Tibial artery (tissue), 4 donors: ENCODE results near the gene GAL3ST3.

ENCODE experiments used
- DNase-seq, 2 donors: peaks; one replicate each; pipeline ENCODE4 v3.0.0-alpha.2; 2019
- H3K27ac ChIP-seq, 2 donors: fragments of 200-600 bp; sonication (generic) in 1 of 2; 1 replicate in 1 of 2; 2 replicates in 1 of 2; pipeline ENCODE4 v1.5.1; 2018 to 2019; ENCODE audit warnings: mild to moderate bottlenecking in 1 of 2
- H3K27me3 ChIP-seq, 2 donors: fragments of 200-600 bp; sonication (generic) in 1 of 2; one replicate each; pipeline versions ENCODE4 v1.5.1 to v1.6.0; 2016 to 2019
- H3K36me3 ChIP-seq, 3 donors: fragments of 200-600 bp; sonication (generic) in 2 of 3; one replicate each; pipeline ENCODE4 v1.5.1; 2016 to 2019; ENCODE audit warnings: mild to moderate bottlenecking in 2 of 3
- H3K4me1 ChIP-seq, 4 donors: fragments of 200-600 bp; sonication (generic) in 2 of 4; 1 replicate in 3 of 4; 2 replicates in 1 of 4; pipeline ENCODE4 v1.5.1; 2016 to 2019
- H3K4me3 ChIP-seq, 2 donors: fragments of 200-600 bp; sonication (generic) in 1 of 2; 1 replicate in 1 of 2; 2 replicates in 1 of 2; pipeline ENCODE4 v1.5.1; 2018 to 2019; ENCODE audit warnings: mild to moderate bottlenecking in 2 of 2
- H3K9me3 ChIP-seq, 3 donors: fragments of 200-600 bp; sonication (generic) in 1 of 3; one replicate each; pipeline ENCODE4 v1.5.1; 2016 to 2019
- intact Hi-C: fragments of 100-400 bp; cut with DNase I; formaldehyde crosslinking; loops from one replicate; pipeline ENCODE4 v1.15.0; 2023; ENCODE audit warnings: low total_unique reads
- TF ChIP-seq, protein P1 (sequence below), 2 experiments: fragments of 200-600 bp in 1 of 2; fragments of 450-650 bp in 1 of 2; IDR thresholded peaks; one replicate each; pipeline ENCODE4 v1.5.1; 2017 to 2019; ENCODE audit warnings: antibody characterized with exemption in 2 of 2, mild to moderate bottlenecking in 1 of 2, moderate library complexity in 1 of 2

GAL3ST3 gene

DNA sequence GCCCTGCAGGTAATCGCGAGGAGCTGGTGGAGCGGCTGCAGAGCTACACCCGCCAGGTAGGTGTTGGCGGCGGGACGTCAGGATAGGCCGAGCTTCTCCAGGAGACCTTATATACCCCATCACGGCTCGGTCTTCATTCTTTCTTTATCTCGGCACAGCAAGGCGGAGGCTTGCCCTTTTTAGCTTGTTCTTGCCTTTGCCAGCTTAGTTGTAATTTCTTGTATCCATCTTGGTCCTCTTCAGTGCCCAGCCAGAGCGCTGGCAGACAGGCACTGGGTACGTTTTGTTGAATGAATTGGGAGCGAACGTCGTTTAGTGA lies 3.7 kb upstream of the GAL3ST3 start:
- DNase-seq: no peak
- intact Hi-C loops: no loop called here
- Histone ChIP-seq H3K9me3 (no peaks in the 10 kb centered on the region), H3K27ac (peak overlapping the region; percentile 83 to 89), H3K4me3 (peak overlapping the region; percentile 78 to 86), H3K4me1 (peaks cover 0 to 45% (median 31%) of the 10 kb centered on the region in 4 donors), H3K36me3 (peaks cover 30 to 37% (median 34%) of the 10 kb centered on the region in 3 donors), H3K27me3 (peaks cover 0 to 11% of the 10 kb centered on the region in 2 donors)
- TF ChIP-seq, protein P1, sequence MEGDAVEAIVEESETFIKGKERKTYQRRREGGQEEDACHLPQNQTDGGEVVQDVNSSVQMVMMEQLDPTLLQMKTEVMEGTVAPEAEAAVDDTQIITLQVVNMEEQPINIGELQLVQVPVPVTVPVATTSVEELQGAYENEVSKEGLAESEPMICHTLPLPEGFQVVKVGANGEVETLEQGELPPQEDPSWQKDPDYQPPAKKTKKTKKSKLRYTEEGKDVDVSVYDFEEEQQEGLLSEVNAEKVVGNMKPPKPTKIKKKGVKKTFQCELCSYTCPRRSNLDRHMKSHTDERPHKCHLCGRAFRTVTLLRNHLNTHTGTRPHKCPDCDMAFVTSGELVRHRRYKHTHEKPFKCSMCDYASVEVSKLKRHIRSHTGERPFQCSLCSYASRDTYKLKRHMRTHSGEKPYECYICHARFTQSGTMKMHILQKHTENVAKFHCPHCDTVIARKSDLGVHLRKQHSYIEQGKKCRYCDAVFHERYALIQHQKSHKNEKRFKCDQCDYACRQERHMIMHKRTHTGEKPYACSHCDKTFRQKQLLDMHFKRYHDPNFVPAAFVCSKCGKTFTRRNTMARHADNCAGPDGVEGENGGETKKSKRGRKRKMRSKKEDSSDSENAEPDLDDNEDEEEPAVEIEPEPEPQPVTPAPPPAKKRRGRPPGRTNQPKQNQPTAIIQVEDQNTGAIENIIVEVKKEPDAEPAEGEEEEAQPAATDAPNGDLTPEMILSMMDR (IDR thresholded peaks at IDR 0.05): no peak

DNA sequence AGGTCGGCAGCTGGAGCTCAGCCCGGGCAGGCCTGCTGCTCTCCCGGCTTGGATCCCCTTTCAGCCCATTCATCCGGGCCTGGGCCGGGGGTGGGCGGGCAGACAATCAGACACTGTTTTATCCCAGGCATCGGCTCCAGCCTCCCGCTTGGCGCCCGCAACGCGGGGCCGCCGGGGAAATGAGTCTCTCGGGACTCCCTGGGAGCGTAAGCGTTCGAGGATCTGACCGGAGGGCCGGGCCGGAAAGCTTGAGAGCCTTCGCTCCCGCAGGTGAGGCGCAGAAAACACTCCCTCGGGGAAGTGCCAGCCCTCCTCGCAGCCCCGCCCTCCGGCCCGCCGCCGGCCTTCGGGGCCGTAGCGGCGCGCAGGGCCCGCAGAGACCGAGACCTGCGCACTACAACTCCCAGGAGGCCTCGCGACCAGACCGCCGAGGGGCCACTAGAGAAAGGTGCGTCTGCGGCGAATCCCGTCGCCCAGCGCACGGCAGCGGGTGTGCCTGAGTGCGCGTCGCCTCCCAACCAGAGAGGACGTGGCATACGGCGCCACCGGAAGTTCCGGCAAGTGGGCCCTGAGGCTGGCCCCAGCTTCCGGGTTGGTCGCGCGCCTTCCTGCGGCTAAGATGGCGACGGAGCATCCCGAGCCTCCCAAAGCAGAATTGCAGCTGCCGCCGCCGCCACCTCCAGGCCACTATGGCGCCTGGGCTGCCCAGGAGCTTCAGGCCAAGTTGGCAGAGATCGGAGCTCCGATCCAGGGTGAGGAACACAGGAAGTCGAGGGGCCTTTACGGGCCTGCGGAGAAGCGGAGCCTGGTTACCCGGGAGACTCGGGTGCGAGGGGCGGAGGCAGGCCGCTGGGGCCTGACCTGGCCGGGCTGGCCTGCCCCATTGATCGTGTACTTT lies 3.1 kb upstream of the GAL3ST3 start, which contains the start of gene SF3B2:
Gene SF3B2, plus strand, starts transcription at position 599 of the 898 bp plus-strand sequence. Its CDS starts 21 bp downstream, at position 620.
- Histone ChIP-seq H3K27me3 (peaks cover 0 to 11% of the 10 kb centered on the region in 2 donors), H3K4me3 (peak within 1 kb of the TSS; percentile 78 to 86), H3K4me1 (peaks cover 0 to 46% (median 31%) of the 10 kb centered on the region in 4 donors), H3K9me3 (no peaks in the 10 kb centered on the region), H3K27ac (peak within 1 kb of the TSS; percentile 83 to 89), H3K36me3 (peaks cover 24 to 31% (median 28%) of the 10 kb centered on the region in 3 donors)
- TF ChIP-seq, protein P1 (IDR thresholded peaks at IDR 0.05): peak in 1 of 2 experiments; percentile 17
- intact Hi-C loops: no loop called here
- DNase-seq: peak; percentile 97 to 99

DNA sequence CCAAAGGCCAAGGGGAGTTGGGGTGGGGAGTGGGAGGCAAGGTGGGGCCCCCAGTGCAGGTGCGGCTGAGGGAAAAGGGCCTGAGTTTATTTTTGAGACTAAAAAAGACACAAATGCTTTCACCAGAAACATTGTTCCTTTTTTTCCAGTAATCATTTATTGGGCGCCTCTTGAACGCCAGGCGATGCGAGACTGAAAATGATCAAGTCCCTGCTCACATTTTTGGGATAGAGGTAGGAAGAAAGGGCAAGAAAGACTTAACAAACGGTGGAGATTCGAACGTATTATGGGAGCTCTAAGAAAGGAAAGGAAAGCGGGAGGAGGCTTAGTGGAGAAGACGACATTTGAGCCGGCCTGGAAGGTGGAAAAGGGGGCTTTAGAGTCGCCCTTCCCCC lies 2.4 kb upstream of the GAL3ST3 start:
- TF ChIP-seq, protein P1 (IDR thresholded peaks at IDR 0.05): no peak
- Histone ChIP-seq H3K4me1 (peaks cover 0 to 46% (median 31%) of the 10 kb centered on the region in 4 donors), H3K27ac (peak overlapping the region; percentile 83 to 89), H3K9me3 (no peaks in the 10 kb centered on the region), H3K27me3 (peaks cover 0 to 11% of the 10 kb centered on the region in 2 donors), H3K4me3 (peak overlapping the region; percentile 78 to 86), H3K36me3 (peaks cover 18 to 25% (median 22%) of the 10 kb centered on the region in 3 donors)
- no peak for DNase-seq
- intact Hi-C loops: no loop called here

DNA sequence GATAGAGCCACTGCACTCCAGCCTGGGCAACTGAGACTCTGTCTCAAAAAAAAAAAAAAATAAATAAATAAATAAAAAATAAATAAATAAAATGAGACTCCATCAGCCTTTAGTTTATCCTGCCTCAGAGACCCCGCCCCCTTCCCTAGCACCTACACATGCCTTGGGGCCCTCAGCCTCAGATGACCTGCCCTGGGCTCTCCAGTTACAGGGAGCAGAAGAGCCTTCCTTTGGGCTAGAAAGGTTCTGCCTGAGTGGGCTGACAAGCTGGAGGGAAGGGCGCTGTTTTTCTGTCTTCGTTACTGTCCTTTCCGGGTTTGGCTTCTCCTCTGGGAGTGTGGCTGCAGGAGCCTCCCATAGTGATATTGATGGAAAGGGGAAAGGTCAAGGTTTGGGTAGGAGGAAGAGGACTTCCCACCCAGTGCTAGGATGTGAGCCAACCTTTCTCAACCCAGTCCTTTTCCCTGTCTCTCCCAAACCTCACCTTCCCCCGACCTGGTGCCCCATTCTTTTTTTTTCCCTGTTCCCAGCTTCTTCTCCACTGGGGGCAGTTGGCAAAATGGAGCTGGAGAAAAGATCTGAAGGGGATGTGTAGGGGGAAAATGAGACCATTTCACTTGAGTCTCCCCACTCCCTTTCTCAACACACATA lies 1.7 kb upstream of the GAL3ST3 start:
- TF ChIP-seq, protein P1 (IDR thresholded peaks at IDR 0.05): no peak
- H3K4me1 ChIP-seq: peaks cover 0 to 46% (median 31%) of the 10 kb centered on the region in 4 donors
- intact Hi-C loops: no loop called here
- peaks cover 13 to 18% (median 17%) of the 10 kb centered on the region in 3 donors for H3K36me3 ChIP-seq
- H3K9me3 ChIP-seq: no peaks in the 10 kb centered on the region
- no peak for DNase-seq
- peaks cover 0 to 11% of the 10 kb centered on the region in 2 donors for H3K27me3 ChIP-seq
- no peak overlapping the region for H3K4me3 ChIP-seq
- H3K27ac ChIP-seq: peak overlapping the region in 1 of 2 donors; percentile 89

DNA sequence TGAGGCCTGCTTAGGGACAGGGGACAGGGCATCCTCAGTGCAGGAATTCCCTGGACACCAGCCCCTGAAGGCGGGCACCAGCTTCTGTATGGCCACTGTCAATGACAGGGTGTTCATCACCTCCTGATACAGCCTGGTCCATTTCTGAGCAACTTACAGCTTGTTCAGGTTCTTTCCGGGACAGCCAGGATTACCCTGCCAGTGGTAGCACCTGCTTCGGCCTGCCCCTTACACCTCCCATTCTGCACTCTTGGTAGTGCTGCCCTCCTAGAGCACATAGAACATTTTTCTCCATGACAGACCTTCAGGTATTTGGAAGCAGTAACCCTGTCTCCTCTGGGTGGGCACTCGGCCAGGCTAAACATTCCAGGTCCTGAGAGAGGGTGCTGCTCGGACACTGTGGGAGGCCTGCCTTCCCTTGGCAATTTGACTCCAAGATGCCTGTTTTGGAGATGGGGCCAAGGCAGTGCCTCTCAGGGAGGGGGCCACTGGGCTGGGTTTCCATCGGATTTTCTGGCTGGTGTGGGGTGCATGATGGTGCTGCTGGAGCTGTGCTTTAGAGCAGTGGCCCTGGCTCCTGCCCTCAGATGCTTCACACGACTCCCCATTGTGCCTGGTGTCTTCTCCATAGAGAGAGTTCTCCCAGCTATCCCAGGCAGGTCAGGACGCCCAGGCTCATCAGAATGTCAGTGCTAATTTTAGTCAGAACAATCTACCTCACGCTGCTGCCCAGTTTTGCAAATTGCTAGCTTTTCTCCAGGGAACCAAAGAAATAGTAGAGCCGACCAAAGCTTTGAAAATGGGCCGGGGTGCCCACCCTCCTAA lies 1.2 kb downstream of the GAL3ST3 start:
- Histone ChIP-seq H3K4me1 (peaks cover 0 to 34% (median 27%) of the 10 kb centered on the region in 4 donors), H3K27me3 (peaks cover 0 to 11% of the 10 kb centered on the region in 2 donors), H3K9me3 (no peaks in the 10 kb centered on the region), H3K27ac (no peak overlapping the region), H3K36me3 (no peaks in the 10 kb centered on the region), H3K4me3 (no peak overlapping the region)
- DNase-seq: no peak
- intact Hi-C loops: no loop called here
- TF ChIP-seq, protein P1 (IDR thresholded peaks at IDR 0.05): no peak
